HT1080 (cell line): Measurements from ENCODE around the gene ECE2. TPM values are rescaled to one million over a fixed set of nuclear protein-coding genes. Genes with fewer than 3 reads are reported as not detected.

Source experiments
- DNase-seq: peaks from one replicate; pipeline ENCODE4 v3.0.0-alpha.2; 2015; ENCODE audit warnings: low read depth
- total RNA-seq: library from RNA; depleted of rRNA; stranded (reverse); fragments of >200 nt; shearing (Covaris generic); gene quantifications from 2 replicates; pipeline ENCODE4 v1.2.3, GENCODE V29; 2014

The ECE2 gene
- total RNA-seq, 1 experiment from 2014 or later = not detected

DNA sequence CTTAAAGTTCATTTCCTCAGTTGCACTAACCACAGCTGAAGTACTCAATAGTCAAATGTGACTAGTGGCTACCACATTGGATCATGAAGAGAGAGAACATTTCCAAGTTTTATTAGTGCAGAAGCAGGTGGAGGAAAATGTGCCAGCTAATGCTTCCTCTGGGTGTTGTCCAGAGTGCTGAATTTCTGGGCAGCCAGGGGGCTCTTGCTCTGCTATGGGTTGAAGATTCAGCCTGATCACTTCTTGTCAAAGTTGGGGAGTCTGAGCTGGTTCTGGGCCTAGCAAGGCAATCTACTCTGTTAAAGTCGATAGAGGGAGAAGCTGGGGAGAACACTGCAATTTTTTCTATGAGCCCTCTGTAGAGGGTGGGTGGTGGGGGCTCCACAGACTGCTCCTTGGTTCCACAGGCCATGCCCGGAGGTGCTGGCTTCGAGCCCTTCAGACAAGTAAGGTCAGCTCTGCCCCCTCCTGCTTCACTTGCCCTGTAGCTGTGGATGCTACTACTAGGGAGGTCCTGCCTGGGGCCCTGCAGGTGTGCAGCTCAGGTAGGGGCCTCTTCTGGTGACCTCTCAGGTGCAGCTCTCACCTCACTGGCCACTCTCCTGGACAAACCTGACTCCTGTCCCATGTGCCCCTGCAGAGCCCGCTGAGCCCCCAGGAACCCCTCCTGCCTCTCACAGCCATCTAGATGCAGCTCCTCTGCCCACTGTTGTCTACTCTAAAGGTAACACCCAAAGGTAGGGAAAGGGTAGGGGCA, 35.3 kb upstream of the ECE2 start:
- peak; percentile 42 for DNase-seq

DNA sequence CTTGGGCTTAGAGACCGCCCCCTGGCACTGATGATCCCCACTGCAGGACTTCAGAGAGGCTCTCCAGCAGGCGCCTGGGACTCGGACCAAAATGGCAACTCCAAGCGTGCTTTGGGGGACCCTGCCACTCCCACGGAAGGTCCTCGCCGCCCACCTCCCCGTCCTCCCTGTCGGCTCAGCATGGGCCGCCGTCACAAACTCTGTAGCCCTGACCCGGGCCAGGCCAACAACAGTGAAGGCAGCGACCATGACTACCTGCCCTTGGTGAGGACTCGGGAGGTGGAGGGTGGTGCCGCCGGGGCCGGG, 34.7 kb upstream of the ECE2 start:
- DNase-seq = no peak

DNA sequence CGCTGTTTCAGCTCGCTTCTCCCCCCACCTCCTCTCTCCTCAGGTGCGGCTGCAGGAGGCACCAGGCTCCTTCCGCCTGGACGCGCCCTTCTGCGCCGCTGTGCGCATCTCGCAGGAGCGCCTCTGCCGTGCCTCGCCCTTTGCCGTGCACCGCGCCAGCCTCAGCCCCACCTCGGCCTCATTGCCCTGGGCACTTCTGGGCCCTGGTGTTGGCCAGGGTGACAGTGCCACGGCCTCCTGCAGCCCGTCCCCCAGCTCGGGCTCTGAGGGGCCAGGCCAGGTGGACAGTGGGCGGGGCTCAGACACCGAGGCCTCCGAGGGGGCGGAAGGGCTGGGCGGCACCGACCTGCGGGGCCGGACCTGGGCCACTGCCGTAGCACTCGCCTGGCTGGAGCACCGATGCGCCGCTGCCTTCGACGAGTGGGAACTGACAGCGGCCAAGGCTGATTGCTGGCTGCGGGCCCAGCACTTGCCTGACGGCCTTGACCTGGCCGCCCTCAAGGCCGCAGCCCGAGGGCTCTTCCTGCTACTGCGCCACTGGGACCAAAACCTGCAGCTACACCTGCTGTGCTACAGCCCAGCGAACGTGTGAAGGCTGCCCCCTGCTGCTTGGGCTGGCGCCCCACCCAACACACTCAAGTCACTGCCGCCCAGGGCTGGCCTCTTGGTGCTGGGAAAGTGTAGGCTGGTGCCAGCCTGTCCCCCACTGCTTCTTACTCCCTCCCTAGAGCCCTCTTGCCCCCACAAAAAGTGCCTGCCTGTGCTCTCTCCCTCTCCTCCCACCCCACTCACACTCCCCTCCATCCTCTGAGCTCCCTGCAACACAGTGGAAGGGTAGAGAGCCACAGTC, 34.1 kb upstream of the ECE2 start:
- DNase-seq = no peak

DNA sequence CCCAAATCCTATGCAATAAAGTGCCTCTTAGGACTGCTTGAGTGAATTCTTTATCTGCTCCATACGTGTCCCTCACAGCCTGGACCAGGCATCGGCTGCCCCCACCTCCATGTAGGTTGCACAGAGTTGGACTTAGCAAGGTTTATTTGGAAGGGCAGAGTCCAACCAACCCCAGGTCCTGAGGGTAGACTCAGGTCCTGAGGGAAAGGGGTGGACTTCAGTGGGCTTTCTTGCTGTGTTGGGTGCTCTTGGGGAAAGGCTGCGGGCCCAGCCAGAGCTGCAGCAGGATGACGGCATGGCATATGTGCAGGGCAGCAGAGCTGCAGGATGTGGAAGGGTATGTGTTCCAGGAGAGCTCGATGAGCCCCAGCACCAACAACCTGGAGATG, 33.5 kb upstream of the ECE2 start:
- DNase-seq = no peak

DNA sequence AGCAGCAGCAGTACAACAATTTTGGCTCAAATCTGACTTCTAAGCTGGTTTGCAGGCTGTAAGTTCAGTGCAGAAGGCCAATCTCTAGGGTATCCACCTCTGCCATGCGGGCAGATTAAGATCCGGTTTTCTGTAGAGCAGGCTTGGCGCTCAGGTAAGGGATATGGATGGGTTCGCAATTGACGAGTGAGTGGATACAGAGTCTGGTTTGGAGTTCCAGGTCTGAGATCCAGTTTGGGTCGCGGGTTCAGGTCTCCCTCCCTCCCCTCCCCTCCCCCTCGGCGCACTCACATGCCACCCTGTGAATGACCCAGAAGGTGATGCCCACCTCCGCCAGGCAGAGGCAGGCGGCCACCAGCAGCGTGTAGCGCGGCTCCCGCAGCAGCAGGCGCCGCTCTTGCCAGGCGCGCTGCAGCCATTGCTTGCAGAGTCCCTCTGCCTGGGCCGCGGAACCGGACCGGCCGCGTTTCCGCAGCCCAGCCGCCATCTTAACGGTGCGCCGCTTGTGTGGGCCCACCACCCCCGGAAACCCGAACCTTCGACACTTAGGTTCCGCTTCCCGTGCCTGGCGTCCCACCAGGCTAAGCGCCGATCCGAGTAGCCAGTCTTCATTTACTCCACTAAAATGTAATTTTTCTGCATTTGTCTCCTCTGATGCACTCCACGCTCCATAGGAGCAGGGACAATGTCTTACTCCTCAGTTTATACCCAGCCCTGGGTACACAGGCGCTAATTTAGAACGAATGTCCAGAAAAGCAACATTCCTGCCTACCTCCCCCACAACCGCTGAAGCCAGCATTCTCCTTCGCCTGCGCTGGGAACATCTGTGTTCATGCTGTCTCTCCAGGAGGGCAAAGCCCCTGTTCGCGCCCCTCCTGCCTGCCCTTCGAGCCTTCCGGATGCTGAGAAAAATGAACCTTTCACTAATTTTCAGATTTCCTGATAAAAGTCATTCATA, 27.1 kb upstream of the ECE2 start, which contains the start of gene ALG3:
Gene ALG3, minus strand, starts transcription at position 509 of the 958 bp plus-strand sequence. Its CDS starts 22 bp downstream, at position 487.
- peak; percentile 82 for DNase-seq

DNA sequence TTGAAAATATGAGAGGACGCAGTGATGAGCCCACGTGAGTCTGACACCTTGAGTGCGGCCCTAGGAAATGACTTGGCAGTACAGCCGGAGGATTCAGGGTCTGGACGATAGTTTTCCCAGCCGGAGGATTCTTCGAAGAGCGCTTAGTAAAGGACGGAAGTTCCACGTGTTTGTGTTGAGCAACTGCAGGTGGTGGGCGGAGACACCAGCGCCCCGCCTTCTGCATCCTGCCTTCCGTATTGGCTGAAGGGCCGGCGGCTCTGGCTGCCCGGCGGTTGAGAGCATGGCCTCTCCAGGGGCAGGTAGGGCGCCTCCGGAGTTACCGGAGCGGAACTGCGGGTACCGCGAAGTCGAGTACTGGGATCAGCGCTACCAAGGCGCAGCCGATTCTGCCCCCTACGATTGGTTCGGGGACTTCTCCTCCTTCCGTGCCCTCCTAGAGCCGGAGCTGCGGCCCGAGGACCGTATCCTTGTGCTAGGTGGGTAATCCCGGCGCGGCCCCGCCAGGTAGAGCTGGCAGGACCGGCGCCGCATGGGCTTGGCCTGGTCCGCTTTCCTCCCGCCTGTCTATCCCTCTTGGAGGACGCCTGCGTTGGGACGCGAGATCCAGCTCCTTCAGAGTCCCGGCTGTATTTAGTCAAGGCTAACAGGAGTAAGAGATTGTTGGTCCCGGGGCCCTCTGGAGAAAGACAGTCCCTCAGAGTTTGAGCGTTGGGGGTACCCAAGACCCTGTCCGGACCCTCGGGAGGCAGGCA, 26.2 kb upstream of the ECE2 start, which contains the start of gene EEF1AKMT4:
Gene EEF1AKMT4, plus strand, starts transcription at position 261 of the 755 bp plus-strand sequence. Its CDS starts 23 bp downstream, at position 284.
- peak; percentile 99 for DNase-seq

DNA sequence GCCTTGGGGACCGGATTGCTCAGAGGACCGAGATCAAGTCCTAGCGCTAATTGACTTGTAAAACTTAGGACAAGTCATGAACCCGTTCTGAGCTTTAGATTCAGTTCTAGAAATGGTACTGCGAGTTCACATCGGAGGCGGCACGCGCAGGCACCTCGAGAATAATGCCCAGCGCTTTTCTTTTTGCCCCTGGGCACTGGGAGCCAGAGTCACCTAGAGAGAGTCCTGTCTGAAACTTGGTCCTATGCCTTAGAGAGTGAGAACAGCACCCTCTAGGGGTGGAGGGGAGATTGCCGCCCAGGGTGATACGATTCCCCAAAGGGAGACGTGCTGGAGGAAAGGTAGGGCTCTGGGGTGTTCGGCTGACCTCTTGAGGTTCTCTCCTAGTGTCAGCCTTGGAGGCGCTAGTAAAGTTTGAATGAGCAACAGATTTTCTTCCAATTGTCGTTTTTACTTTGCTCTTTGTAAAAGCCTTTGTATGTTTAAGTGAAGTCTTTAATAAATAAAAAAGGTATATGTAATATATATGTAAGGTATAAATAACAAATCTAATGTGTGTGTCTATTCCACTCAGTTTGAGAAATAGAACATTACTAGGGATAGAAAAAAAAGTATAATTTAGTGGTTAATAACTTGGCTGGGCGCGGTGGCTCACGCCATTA, 25.5 kb upstream of the ECE2 start:
- peak; percentile 92 for DNase-seq

DNA sequence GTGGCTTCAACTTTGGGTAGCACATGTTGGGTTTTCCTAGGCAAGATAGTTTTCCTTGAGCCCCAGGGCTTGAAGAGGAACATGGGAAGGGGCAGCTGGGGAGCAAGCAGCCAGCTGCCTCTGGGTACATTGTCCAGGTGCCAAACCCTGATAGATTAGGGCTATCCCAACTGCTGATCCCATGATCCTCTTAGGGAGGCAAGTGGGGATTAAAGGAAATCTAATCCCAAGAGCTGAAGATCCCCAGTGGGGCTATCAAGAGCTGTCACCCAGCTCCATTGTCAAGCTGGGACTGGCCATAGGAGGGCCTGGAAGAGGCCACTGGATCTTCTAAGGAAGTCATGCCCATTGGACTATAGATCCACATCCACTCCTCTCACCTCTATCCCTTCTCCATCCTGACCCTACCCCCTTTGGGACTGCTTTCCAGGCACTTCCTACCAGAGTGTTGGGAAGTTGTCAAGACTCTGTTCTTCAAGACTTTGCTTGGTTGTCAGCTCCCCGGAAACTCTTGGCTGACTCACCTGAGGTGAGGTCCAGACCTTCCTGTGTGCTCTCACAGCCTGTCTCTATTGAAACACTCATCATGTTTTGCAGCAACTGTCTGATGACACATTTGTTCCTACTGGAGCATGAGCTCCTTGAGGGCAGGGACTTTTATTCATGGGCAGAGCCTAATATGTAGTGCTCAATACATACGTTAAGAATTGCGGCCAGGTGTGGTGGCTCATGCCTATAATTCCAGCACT, 20.4 kb upstream of the ECE2 start:
- peak; percentile 60 for DNase-seq

DNA sequence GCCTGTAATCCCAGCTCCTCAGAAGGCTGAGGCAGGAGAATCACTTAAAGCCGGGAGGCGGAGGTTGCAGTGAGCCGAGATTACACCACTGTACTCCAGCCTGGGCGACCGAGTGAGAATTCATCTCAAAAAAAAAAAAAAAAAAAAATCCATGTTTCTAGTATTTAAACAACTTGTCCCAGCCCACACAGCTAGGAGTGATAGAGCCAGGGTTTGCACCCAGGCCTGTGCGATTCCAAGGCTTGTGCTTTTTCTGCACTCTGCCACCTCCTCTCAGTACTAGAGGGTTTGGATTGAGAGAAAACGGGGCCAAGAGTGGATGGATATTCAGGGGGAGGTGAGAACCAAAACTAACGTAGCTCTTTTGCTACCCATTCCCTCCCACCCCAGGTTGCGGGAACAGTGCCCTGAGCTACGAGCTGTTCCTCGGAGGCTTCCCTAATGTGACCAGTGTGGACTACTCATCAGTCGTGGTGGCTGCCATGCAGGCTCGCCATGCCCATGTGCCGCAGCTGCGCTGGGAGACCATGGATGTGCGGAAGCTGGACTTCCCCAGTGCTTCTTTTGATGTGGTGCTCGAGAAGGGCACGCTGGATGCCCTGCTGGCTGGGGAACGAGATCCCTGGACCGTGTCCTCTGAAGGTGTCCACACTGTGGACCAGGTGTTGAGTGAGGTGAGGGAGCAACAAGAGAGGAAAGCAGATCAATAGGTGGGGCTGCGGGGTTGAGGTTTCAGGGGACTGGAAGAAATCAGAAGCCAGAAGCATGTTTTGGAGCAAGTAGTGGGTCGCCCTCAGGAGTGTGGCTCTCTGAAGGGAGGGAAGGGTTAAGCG, 18.5 kb upstream of the ECE2 start:
- no peak for DNase-seq

DNA sequence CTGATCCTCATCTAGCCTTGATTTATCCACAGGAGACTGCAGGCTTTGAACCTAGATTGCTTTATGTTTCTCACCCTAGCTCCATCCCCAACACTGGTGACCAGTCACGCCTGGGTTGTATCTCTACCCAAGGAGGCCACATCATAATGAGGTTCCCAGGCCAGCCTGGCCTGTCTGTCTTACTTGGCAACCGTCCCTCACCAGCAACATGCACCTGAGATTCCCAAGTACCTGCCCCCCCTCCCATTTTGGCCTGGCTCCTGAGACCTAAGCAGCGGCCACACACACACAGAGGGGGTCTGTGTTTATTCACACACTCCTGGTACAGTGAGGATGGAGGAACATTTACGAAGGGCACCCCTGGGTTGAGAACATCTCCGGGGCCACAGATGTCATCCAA, 16.9 kb upstream of the ECE2 start:
- DNase-seq = no peak

DNA sequence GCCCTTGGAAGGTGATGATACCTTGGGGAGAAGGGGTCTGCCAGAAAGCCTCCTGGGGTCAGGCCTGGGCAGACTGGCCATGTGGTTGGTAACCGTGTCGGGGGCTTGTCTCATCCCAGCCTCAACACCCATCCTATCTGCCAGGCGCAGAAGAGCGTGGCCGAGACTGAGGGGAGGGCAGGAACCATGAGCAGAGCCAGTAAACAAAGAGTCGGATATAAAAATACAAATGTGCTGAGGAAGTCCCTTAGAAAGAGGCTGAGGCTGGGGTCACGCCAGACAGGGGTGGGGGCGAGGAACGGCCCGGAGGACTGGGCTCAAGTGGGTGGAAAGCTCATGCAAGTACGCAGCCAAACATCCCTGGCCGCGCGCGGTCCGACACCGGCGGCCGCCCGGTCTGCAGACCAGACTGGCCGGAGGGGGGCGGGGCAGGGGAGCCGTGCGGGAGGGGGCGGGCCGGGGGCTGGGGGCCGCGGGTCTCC, 16.4 kb upstream of the ECE2 start:
- no peak for DNase-seq

DNA sequence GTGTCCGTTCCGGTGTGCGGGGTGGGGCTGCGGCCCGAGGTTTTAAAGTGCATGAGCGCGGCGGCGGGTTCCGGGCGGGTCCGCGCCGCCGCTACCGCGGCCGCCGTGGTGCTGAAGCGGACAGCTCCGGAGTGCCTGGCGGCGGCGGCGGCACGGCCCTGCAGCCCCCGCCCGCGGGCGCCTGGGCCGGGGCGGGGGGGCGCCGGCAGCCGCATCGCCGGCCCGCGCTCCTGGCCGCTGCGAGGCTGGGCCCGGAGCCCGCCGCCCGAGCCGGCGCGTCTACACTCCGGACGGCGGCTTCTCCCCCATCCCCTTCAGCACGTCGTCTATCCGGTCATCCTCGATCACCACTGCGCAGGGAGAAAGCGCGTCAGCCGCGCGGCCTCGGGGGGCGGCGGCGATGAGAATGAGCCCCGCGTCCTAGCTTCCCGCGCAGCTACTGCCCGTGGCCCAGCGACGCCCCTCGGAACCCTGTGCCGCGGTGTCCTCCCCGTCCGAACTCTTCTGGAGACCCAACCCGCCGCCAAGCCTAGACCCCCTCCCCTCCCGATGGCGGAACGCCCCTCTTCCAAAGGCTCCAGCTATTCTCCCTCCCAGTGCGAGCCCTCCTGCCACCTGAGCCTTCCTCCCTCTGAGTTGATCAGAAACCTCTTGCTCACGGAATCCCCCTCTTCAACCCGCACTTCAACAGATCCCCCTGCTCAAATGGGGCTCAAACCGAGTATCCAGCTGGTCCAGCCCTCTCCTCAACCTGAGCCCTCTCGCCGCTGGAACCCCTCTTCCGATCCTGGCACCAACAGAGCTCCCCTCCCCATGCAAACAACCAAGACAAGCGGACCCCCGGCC, 15.7 kb upstream of the ECE2 start:
- DNase-seq = no peak

DNA sequence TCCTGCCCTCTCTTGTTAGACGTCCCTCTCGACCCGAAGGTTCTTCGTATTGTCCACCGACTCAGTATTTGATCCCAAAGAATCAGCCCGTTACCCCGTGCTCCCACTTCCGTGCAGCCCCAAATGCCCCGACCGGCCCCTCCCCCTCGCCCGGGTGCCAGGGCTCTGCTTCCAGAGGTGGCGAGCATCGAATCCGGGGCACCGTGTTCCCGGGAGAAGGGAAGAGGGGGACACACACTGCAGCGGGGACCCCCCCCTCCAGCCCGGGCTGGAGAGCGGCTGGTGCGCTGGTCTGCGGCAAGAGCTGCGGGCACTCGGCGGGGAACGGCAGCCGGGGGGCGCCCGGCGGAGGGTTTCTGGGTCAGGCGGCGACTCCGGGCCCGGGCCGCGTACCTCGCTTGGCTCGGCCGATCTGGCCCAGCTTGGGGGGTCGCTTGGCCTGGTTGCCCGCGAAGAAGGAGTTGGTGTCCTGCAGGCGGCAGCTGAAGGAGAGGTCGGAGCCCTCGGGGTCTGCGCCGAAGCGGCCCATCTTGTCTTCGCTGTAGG, 15.0 kb upstream of the ECE2 start:
- no peak for DNase-seq

DNA sequence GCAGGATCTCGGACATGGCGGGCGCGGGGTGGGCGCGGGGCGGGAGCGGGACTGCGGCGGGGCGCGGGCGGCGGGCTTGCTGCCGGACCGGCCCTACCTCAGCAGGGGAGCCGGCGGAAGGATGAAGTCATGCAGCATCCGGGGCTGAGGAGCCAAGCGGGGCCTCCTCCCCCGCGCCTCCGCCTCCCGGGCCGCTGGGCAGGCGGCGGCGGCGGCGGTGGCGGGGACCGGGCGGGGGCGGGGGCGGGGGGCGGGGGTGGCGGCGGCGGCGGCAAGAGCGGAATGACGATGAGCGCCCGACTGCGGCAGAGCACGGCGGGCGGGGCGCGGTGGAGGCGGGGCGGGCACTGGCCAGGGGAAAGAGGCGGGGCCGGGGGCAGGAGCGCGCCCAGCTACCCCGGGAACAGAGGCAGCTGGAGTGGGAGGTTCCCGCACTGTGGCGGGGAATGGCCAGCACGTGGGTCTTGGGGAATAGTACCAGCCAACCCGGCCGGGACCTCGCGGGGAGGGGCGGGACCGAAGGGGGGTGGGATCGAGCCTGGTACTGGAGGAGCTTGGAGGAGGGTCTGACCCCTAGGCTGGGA, 14.5 kb upstream of the ECE2 start, which contains the start of gene CAMK2N2:
Gene CAMK2N2, minus strand, starts transcription at position 284 of the 584 bp plus-strand sequence. Its CDS starts 268 bp downstream, at position 16.
- DNase-seq = peak; percentile 83

DNA sequence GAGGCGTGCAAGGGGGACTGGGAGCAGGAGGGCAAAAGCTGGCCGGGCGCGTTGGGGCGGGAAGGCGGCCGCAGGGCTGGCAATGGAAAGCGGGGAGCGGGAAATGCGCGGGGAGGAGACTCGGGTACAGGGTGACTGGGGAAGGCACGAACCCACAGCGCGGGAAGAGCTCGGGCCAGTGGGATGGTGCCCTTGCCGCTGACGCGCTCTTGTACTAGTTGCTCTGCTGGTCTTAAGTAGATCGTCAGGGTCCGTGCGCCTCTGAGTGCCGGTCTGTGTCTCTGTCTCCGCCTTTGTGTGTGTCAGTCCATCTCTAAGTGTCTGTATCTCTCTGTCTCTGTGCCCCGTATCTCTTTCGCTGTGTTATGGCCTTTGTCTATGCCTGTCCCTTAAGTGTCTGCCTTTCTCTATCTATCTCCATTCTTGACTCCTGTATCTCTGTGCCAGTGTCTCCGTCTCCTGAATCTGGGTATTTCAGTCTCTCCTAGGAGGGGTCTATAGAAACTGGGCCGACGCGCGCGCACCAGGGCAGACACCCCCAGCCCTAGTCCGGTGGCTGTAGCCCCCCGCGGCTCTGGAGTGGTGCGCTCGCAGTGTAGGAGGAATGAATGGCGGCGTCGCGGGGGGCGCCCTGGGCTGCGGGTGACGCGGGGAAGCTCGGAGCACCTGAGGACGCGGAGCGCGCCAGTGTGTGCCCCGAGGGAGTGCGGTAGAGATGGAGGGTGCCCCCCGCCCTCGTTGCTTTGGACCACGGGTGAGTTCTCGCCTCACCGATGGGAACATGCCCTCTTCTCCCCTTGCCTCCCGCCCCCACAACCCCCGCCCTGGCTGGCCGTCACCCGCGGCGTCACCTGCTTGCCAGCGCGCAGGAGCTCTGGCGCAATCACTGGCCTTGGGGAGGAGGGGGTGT, 13.7 kb upstream of the ECE2 start:
- peak; percentile 73 for DNase-seq
